IMR-90 (cell line): ENCODE data around the gene LRP1B. TPM values are rescaled to one million over a fixed set of nuclear protein-coding genes. Genes with fewer than 3 reads are reported as not detected.

ENCODE experiments used
- ATAC-seq: fragments of 200-7000 bp; cut with Tn5 transposase; 2 replicates; pipeline ENCODE4 v1.9.1; 2020; ENCODE audit warnings: low read depth, mild to moderate bottlenecking, moderate library complexity
- BruUV-seq: library from RNA; stranded (reverse); fragments of 400-500 nt; replicated peaks from 2 replicates; lab custom pipeline; 2021; lab: Mats Ljungman, UMichigan
- CTCF ChIA-PET: fragments of 300-600 bp; formaldehyde crosslinking; extraction: SDS; loops from one replicate; lab custom pipeline; 2021; ENCODE audit warnings: antibody characterized with exemption; lab: Yijun Ruan, JAX
- POLR2A ChIA-PET: fragments of 300-600 bp; sonication (Branson Sonifier 250); formaldehyde crosslinking; loops from one replicate; lab custom pipeline; 2022; ENCODE audit warnings: antibody characterized with exemption; ENCODE audit not compliant: unreplicated experiment; lab: Charles Lee
- DNase-seq: peaks from one replicate; pipeline ENCODE4 v3.0.0; 2013
- H2AFZ ChIP-seq: replicated peaks from 2 replicates; pipeline ENCODE3; 2013; ENCODE audit warnings: low read length, mild to moderate bottlenecking; ENCODE audit not compliant: poor library complexity
- H2AK5ac ChIP-seq: 2 replicates; pipeline ENCODE4 v1.6.1; 2013; ENCODE audit warnings: low read depth, low read length, inconsistent platforms
- H2AK9ac ChIP-seq: replicated peaks from 2 replicates; pipeline ENCODE3; 2013; ENCODE audit warnings: mild to moderate bottlenecking, low read depth, low read length, moderate library complexity; ENCODE audit not compliant: poor library complexity
- H2BK120ac ChIP-seq: 2 replicates; pipeline ENCODE4 v1.6.1; 2013; ENCODE audit warnings: low read depth, low read length, inconsistent platforms
- H2BK15ac ChIP-seq: 3 replicates; pipeline ENCODE4 v1.6.1; 2013; ENCODE audit warnings: low read depth, low read length, inconsistent platforms
- H2BK20ac ChIP-seq: 2 replicates; pipeline ENCODE4 v1.6.1; 2013; ENCODE audit warnings: low read depth, mild to moderate bottlenecking, inconsistent platforms, low read length, moderate library complexity
- H2BK5ac ChIP-seq: 2 replicates; pipeline ENCODE4 v1.6.1; 2013; ENCODE audit warnings: mild to moderate bottlenecking, low read depth, low read length, inconsistent platforms; ENCODE audit not compliant: poor library complexity, severe bottlenecking
- H3K14ac ChIP-seq: replicated peaks from 2 replicates; pipeline ENCODE4 v1.6.1; 2013; ENCODE audit warnings: low read depth, low read length, inconsistent platforms
- H3K18ac ChIP-seq: 2 replicates; pipeline ENCODE4 v1.6.1; 2013; ENCODE audit warnings: low read depth, low read length, control low read depth
- H3K23ac ChIP-seq: 2 replicates; pipeline ENCODE4 v1.6.1; 2013; ENCODE audit warnings: low read depth, low read length, inconsistent platforms
- H3K27ac ChIP-seq: 2 replicates; pipeline ENCODE4 v1.5.1; 2013; ENCODE audit warnings: mild to moderate bottlenecking, control low read depth, low read length; ENCODE audit not compliant: insufficient read depth
- H3K27me3 ChIP-seq: 2 replicates; pipeline ENCODE4 v1.6.1; 2013; ENCODE audit warnings: low read length; ENCODE audit not compliant: control insufficient read depth, insufficient read depth
- H3K36me3 ChIP-seq: 2 replicates; pipeline ENCODE4 v1.6.1; 2013; ENCODE audit warnings: low read length, mixed read lengths; ENCODE audit not compliant: control insufficient read depth, insufficient read depth
- H3K4ac ChIP-seq: 2 replicates; pipeline ENCODE4 v1.6.1; 2013; ENCODE audit warnings: low read depth, low read length, inconsistent platforms
- H3K4me1 ChIP-seq: 2 replicates; pipeline ENCODE4 v1.6.1; 2013; ENCODE audit warnings: low read length, mixed read lengths; ENCODE audit not compliant: control insufficient read depth, insufficient read depth
- H3K4me2 ChIP-seq: 2 replicates; pipeline ENCODE4 v1.6.1; 2013; ENCODE audit warnings: low read depth, mild to moderate bottlenecking, control low read depth, low read length, moderate library complexity
- H3K4me3 ChIP-seq: 2 replicates; pipeline ENCODE4 v1.5.1; 2013; ENCODE audit warnings: low read depth, mild to moderate bottlenecking, control low read depth, low read length, moderate library complexity; ENCODE audit not compliant: insufficient read depth
- H3K56ac ChIP-seq: 2 replicates; pipeline ENCODE4 v1.6.1; 2013; ENCODE audit warnings: low read length, inconsistent platforms; ENCODE audit not compliant: insufficient read depth; ENCODE audit errors: extremely low read depth
- H3K79me1 ChIP-seq, 2 experiments: 2 replicates each; pipeline ENCODE4 v1.6.1; 2013; ENCODE audit warnings: low read length in 2 of 2, inconsistent platforms in 1 of 2, low read depth in 1 of 2
- H3K9ac ChIP-seq: 2 replicates; pipeline ENCODE4 v1.6.1; 2013; ENCODE audit warnings: low read depth, low read length, control low read depth
- H3K9me1 ChIP-seq: 2 replicates; pipeline ENCODE4 v1.6.1; 2013; ENCODE audit warnings: low read length, inconsistent platforms; ENCODE audit not compliant: insufficient read depth
- H3K9me3 ChIP-seq: 2 replicates; pipeline ENCODE4 v1.6.1; 2013; ENCODE audit warnings: low read length; ENCODE audit not compliant: control insufficient read depth, insufficient read depth
- H4K20me1 ChIP-seq: 2 replicates; pipeline ENCODE4 v1.6.1; 2013; ENCODE audit warnings: low read length, inconsistent platforms; ENCODE audit not compliant: insufficient read depth
- H4K5ac ChIP-seq: 2 replicates; pipeline ENCODE4 v1.6.1; 2013; ENCODE audit warnings: mild to moderate bottlenecking, low read depth, low read length, control low read depth
- H4K8ac ChIP-seq, 2 experiments: 2 replicates each; pipeline ENCODE4 v1.6.1; 2013; ENCODE audit warnings: low read depth in 2 of 2, low read length in 2 of 2, control low read depth in 1 of 2, inconsistent platforms in 1 of 2
- H4K91ac ChIP-seq: 2 replicates; pipeline ENCODE4 v1.6.1; 2013; ENCODE audit warnings: low read depth, low read length, inconsistent platforms; ENCODE audit not compliant: insufficient read depth
- BHLHE40 ChIP-seq: fragments of 150-350 bp; IDR thresholded peaks from 2 replicates; pipeline ENCODE4 v1.6.1; 2016; ENCODE audit warnings: mild to moderate bottlenecking, low read depth, low read length
- CHD1 ChIP-seq: IDR thresholded peaks from 2 replicates; pipeline ENCODE4 v1.6.1; 2012; ENCODE audit warnings: low read depth, low read length, improper control_type of control experiment
- CTCF ChIP-seq: conservative IDR thresholded peaks from 2 replicates; pipeline ENCODE4 v1.5.1; 2012; ENCODE audit warnings: mild to moderate bottlenecking, low read depth, low read length, improper control_type of control experiment
- ELK1 ChIP-seq: fragments of 150-350 bp; IDR thresholded peaks from 2 replicates; pipeline ENCODE4 v1.6.1; 2016; ENCODE audit warnings: low read depth, mild to moderate bottlenecking, low read length, moderate library complexity, borderline replicate concordance
- FOS ChIP-seq: fragments of 150-350 bp; IDR thresholded peaks from 2 replicates; pipeline ENCODE4 v1.6.1; 2016; ENCODE audit warnings: low read depth, low read length
- MAFK ChIP-seq: IDR thresholded peaks from 2 replicates; pipeline ENCODE4 v1.6.1; 2012; ENCODE audit warnings: low read depth, low read length, improper control_type of control experiment
- MAZ ChIP-seq: IDR thresholded peaks from 2 replicates; pipeline ENCODE4 v1.6.1; 2012; ENCODE audit warnings: low read depth, mild to moderate bottlenecking, low read length, improper control_type of control experiment, moderate library complexity, borderline replicate concordance
- MXI1 ChIP-seq: IDR thresholded peaks from 2 replicates; pipeline ENCODE4 v1.6.1; 2012; ENCODE audit warnings: low read depth, mild to moderate bottlenecking, low read length, moderate library complexity, borderline replicate concordance
- NFE2L2 ChIP-seq: fragments of 150-350 bp; IDR thresholded peaks from 2 replicates; pipeline ENCODE4 v1.6.1; 2016; ENCODE audit warnings: low read depth, mild to moderate bottlenecking, low read length
- POLR2A ChIP-seq: IDR thresholded peaks from 2 replicates; pipeline ENCODE4 v1.6.1; 2012; ENCODE audit warnings: mild to moderate bottlenecking, low read depth, low read length
- RAD21 ChIP-seq: IDR thresholded peaks from 2 replicates; pipeline ENCODE4 v1.6.1; 2012; ENCODE audit warnings: low read length, improper control_type of control experiment
- RCOR1 ChIP-seq: IDR thresholded peaks from 2 replicates; pipeline ENCODE4 v1.6.1; 2012; ENCODE audit warnings: mild to moderate bottlenecking, low read length, improper control_type of control experiment; ENCODE audit not compliant: insufficient replicate concordance
- RFX5 ChIP-seq: IDR thresholded peaks from 2 replicates; pipeline ENCODE4 v1.8.0; 2012; ENCODE audit warnings: low read depth, mild to moderate bottlenecking, low read length, moderate library complexity
- SMC3 ChIP-seq: fragments of 150-350 bp; IDR thresholded peaks from 2 replicates; pipeline ENCODE4 v1.6.1; 2016; ENCODE audit warnings: low read depth, mild to moderate bottlenecking, antibody characterized with exemption, low read length, moderate library complexity
- USF2 ChIP-seq: fragments of 150-350 bp; IDR thresholded peaks from 2 replicates; pipeline ENCODE4 v1.6.1; 2017; ENCODE audit warnings: mild to moderate bottlenecking, antibody characterized with exemption, low read length, low read depth
- WGBS, 2 experiments: methylation state at CpG; one replicate each; pipeline versions ENCODE4 v1.1.5 to v1.1.7; 2013; ENCODE audit warnings: missing lambda C conversion rate in 2 of 2; ENCODE audit not compliant: insufficient read length in 1 of 2; ENCODE audit errors: extremely low coverage in 2 of 2; 5-methylcytosine and 5-hydroxymethylcytosine counted together
- dilution Hi-C: fragments of 300-500 bp; cut with HindIII; formaldehyde crosslinking; loops from one replicate; pipeline ENCODE4 v1.14.3; 2018; ENCODE audit warnings: low sequenced_read_pairs; ENCODE audit not compliant: unreplicated experiment
- in situ Hi-C: fragments of 300-500 bp; cut with MboI; formaldehyde crosslinking; loops from 3 replicates; pipeline ENCODE4 v1.14.3; 2019; ENCODE audit warnings: low sequenced_read_pairs, inconsistent platforms, mixed read lengths
- intact Hi-C: fragments of 100-400 bp; cut with micrococcal nuclease; formaldehyde crosslinking; loops from 2 replicates; pipeline ENCODE4 v1.10.0; 2022
- polyA plus RNA-seq, 3 experiments: library from polyadenylated mRNA; depleted of rRNA; stranded (reverse); fragments of >200 nt; gene quantifications; 2 replicates each; pipeline ENCODE4 v1.2.3, GENCODE V29; 2012; ENCODE audit warnings: low replicate concordance in 1 of 3
- total RNA-seq: library from RNA; depleted of rRNA; stranded (reverse); fragments of >200 nt; gene quantifications from 2 replicates; pipeline ENCODE4 v1.2.3, GENCODE V29; 2012

Gene LRP1B
- total and polyA plus RNA-seq, 2 of the 4 experiments (the other 2 are of a cell fraction), result under 0.01 to 0.02 TPM

GRCh38 chr2:140658760-140659692, 1471.8 kb downstream of the LRP1B start:
- Histone ChIP-seq H2BK120ac (no peak overlapping the region), H4K20me1 (no peaks in the 10 kb centered on the region), H3K27ac (no peak overlapping the region), H2BK15ac (no peak overlapping the region), H4K91ac (no peak overlapping the region), H2BK5ac (no peak overlapping the region), H4K8ac (no peak overlapping the region), H3K9me1 (no peaks in the 10 kb centered on the region), H3K4me3 (no peak overlapping the region), H3K4ac (no peak overlapping the region), H3K14ac (no peak overlapping the region), H2BK20ac (no peak overlapping the region), H2AK9ac (no peak overlapping the region), H3K9me3 (no peaks in the 10 kb centered on the region), H3K56ac (no peak overlapping the region), H3K36me3 (no peaks in the 10 kb centered on the region), H4K5ac (no peak overlapping the region), H3K27me3 (no peaks in the 10 kb centered on the region), H2AFZ (no peak overlapping the region), H3K4me2 (no peak overlapping the region), H3K4me1 (no peaks in the 10 kb centered on the region), H3K18ac (no peak overlapping the region), H3K23ac (no peak overlapping the region), H2AK5ac (no peak overlapping the region), H3K79me1 (no peaks in the 10 kb centered on the region), H3K9ac (no peak overlapping the region)
- DNase-seq (no peak), ATAC-seq (no peak)
- BruUV-seq, result no TSS peak
- ChIA-PET CTCF (interaction anchor here (0.8 kb wide), 1 partner anchor 107 kb away, joined by 3 read pairs; no protein-coding TSS in a partner anchor), POLR2A (no interaction called here)
- intact Hi-C loops (no loop called here), in situ Hi-C loops (no loop called here), dilution Hi-C loops (no loop called here)
- no CpG with 5 or more reads among the region's 2 CpGs for WGBS, 2 experiments
- TF ChIP-seq NFE2L2 (no peak), MXI1 (no peak), RFX5 (no peak), RCOR1 (no peak), BHLHE40 (no peak), ELK1 (no peak), POLR2A (no peak), CTCF (no peak), FOS (no peak), MAZ (no peak), USF2 (no peak), CHD1 (no peak), SMC3 (no peak), RAD21 (no peak), MAFK (no peak)
